Measurements from ENCODE around the gene ISLR2. TPM values are rescaled to one million over a fixed set of nuclear protein-coding genes. Genes with fewer than 3 reads are reported as not detected.

Gene ISLR2
- total RNA-seq, 1 experiment from 2014 or later, result 8.9 TPM

DNA sequence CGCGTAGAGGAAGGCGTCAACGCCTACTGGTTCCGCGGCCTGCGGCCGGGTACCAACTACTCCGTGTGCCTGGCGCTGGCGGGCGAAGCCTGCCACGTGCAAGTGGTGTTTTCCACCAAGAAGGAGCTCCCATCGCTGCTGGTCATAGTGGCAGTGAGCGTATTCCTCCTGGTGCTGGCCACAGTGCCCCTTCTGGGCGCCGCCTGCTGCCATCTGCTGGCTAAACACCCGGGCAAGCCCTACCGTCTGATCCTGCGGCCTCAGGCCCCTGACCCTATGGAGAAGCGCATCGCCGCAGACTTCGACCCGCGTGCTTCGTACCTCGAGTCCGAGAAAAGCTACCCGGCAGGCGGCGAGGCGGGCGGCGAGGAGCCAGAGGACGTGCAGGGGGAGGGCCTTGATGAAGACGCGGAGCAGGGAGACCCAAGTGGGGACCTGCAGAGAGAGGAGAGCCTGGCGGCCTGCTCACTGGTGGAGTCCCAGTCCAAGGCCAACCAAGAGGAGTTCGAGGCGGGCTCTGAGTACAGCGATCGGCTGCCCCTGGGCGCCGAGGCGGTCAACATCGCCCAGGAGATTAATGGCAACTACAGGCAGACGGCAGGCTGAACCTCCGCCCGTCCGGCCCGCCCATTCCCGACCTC is 4.1 kb downstream of the ISLR2 start (continued):
- TF ChIP-seq, protein P1, sequence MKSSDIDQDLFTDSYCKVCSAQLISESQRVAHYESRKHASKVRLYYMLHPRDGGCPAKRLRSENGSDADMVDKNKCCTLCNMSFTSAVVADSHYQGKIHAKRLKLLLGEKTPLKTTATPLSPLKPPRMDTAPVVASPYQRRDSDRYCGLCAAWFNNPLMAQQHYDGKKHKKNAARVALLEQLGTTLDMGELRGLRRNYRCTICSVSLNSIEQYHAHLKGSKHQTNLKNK (CRISPR knock-in tag; IDR thresholded peaks at IDR 0.05), result no peak
- no peak for TF ChIP-seq ESRRA (CRISPR knock-in tag; IDR thresholded peaks at IDR 0.05; ENCODE audit: borderline replicate concordance)
- no peak for TF ChIP-seq SP1 (CRISPR knock-in tag; conservative IDR thresholded peaks at IDR 0.05)
- TF ChIP-seq, protein P2, sequence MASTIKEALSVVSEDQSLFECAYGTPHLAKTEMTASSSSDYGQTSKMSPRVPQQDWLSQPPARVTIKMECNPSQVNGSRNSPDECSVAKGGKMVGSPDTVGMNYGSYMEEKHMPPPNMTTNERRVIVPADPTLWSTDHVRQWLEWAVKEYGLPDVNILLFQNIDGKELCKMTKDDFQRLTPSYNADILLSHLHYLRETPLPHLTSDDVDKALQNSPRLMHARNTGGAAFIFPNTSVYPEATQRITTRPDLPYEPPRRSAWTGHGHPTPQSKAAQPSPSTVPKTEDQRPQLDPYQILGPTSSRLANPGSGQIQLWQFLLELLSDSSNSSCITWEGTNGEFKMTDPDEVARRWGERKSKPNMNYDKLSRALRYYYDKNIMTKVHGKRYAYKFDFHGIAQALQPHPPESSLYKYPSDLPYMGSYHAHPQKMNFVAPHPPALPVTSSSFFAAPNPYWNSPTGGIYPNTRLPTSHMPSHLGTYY (CRISPR knock-in tag; IDR thresholded peaks at IDR 0.05), result no peak
- no peak for TF ChIP-seq TCF7 (CRISPR knock-in tag; IDR thresholded peaks at IDR 0.05; ENCODE audit: low read depth)
- peak; percentile 90; the same call in 1 of the 2 replicates for TF ChIP-seq ZNF138 (CRISPR knock-in tag; conservative IDR thresholded peaks at IDR 0.05)
- TF ChIP-seq IRF2 (CRISPR knock-in tag; IDR thresholded peaks at IDR 0.05; ENCODE audit: borderline replicate concordance, low read depth), result no peak
- TF ChIP-seq FOXK1 (CRISPR knock-in tag; IDR thresholded peaks at IDR 0.05), result peak; percentile 62; the same call in 1 of the 2 replicates
- TF ChIP-seq, protein P3, sequence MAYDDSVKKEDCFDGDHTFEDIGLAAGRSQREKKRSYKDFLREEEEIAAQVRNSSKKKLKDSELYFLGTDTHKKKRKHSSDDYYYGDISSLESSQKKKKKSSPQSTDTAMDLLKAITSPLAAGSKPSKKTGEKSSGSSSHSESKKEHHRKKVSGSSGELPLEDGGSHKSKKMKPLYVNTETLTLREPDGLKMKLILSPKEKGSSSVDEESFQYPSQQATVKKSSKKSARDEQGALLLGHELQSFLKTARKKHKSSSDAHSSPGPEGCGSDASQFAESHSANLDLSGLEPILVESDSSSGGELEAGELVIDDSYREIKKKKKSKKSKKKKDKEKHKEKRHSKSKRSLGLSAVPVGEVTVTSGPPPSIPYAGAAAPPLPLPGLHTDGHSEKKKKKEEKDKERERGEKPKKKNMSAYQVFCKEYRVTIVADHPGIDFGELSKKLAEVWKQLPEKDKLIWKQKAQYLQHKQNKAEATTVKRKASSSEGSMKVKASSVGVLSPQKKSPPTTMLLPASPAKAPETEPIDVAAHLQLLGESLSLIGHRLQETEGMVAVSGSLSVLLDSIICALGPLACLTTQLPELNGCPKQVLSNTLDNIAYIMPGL (CRISPR knock-in tag; IDR thresholded peaks at IDR 0.05), result peak; percentile 90
- TF ChIP-seq HMGA2 (CRISPR knock-in tag; IDR thresholded peaks at IDR 0.05), result no peak
- no peak; the same call in 1 of the 2 replicates for TF ChIP-seq SMAD3 (CRISPR knock-in tag; IDR thresholded peaks at IDR 0.05; ENCODE audit: borderline replicate concordance)
- no peak for TF ChIP-seq KAT7 (CRISPR knock-in tag; IDR thresholded peaks at IDR 0.05; ENCODE audit: borderline replicate concordance)
- no peak for TF ChIP-seq JAZF1 (CRISPR knock-in tag; IDR thresholded peaks at IDR 0.05)
- TF ChIP-seq, protein P4, sequence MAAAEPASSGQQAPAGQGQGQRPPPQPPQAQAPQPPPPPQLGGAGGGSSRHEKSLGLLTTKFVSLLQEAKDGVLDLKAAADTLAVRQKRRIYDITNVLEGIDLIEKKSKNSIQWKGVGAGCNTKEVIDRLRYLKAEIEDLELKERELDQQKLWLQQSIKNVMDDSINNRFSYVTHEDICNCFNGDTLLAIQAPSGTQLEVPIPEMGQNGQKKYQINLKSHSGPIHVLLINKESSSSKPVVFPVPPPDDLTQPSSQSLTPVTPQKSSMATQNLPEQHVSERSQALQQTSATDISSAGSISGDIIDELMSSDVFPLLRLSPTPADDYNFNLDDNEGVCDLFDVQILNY (CRISPR knock-in tag; IDR thresholded peaks at IDR 0.05), result peak; percentile 44; the same call in 1 of the 2 replicates
- TF ChIP-seq OVOL2 (CRISPR knock-in tag; IDR thresholded peaks at IDR 0.05; ENCODE audit: borderline replicate concordance), result no peak
- TF ChIP-seq, protein P5, sequence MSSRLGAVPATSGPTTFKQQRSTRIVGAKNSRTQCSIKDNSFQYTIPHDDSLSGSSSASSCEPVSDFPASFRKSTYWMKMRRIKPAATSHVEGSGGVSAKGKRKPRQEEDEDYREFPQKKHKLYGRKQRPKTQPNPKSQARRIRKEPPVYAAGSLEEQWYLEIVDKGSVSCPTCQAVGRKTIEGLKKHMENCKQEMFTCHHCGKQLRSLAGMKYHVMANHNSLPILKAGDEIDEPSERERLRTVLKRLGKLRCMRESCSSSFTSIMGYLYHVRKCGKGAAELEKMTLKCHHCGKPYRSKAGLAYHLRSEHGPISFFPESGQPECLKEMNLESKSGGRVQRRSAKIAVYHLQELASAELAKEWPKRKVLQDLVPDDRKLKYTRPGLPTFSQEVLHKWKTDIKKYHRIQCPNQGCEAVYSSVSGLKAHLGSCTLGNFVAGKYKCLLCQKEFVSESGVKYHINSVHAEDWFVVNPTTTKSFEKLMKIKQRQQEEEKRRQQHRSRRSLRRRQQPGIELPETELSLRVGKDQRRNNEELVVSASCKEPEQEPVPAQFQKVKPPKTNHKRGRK (CRISPR knock-in tag; IDR thresholded peaks at IDR 0.05; ENCODE audit: borderline replicate concordance), result no peak
- TF ChIP-seq, protein P6, sequence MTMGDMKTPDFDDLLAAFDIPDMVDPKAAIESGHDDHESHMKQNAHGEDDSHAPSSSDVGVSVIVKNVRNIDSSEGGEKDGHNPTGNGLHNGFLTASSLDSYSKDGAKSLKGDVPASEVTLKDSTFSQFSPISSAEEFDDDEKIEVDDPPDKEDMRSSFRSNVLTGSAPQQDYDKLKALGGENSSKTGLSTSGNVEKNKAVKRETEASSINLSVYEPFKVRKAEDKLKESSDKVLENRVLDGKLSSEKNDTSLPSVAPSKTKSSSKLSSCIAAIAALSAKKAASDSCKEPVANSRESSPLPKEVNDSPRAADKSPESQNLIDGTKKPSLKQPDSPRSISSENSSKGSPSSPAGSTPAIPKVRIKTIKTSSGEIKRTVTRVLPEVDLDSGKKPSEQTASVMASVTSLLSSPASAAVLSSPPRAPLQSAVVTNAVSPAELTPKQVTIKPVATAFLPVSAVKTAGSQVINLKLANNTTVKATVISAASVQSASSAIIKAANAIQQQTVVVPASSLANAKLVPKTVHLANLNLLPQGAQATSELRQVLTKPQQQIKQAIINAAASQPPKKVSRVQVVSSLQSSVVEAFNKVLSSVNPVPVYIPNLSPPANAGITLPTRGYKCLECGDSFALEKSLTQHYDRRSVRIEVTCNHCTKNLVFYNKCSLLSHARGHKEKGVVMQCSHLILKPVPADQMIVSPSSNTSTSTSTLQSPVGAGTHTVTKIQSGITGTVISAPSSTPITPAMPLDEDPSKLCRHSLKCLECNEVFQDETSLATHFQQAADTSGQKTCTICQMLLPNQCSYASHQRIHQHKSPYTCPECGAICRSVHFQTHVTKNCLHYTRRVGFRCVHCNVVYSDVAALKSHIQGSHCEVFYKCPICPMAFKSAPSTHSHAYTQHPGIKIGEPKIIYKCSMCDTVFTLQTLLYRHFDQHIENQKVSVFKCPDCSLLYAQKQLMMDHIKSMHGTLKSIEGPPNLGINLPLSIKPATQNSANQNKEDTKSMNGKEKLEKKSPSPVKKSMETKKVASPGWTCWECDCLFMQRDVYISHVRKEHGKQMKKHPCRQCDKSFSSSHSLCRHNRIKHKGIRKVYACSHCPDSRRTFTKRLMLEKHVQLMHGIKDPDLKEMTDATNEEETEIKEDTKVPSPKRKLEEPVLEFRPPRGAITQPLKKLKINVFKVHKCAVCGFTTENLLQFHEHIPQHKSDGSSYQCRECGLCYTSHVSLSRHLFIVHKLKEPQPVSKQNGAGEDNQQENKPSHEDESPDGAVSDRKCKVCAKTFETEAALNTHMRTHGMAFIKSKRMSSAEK (CRISPR knock-in tag; IDR thresholded peaks at IDR 0.05; ENCODE audit: borderline replicate concordance), result no peak
- TF ChIP-seq CREM (CRISPR knock-in tag; IDR thresholded peaks at IDR 0.05), result peak; percentile 74; the same call in 1 of the 2 replicates
- peak; percentile 42; the same call in 1 of the 2 replicates for TF ChIP-seq TEAD4 (CRISPR knock-in tag; IDR thresholded peaks at IDR 0.05)
- TF ChIP-seq, protein P7, sequence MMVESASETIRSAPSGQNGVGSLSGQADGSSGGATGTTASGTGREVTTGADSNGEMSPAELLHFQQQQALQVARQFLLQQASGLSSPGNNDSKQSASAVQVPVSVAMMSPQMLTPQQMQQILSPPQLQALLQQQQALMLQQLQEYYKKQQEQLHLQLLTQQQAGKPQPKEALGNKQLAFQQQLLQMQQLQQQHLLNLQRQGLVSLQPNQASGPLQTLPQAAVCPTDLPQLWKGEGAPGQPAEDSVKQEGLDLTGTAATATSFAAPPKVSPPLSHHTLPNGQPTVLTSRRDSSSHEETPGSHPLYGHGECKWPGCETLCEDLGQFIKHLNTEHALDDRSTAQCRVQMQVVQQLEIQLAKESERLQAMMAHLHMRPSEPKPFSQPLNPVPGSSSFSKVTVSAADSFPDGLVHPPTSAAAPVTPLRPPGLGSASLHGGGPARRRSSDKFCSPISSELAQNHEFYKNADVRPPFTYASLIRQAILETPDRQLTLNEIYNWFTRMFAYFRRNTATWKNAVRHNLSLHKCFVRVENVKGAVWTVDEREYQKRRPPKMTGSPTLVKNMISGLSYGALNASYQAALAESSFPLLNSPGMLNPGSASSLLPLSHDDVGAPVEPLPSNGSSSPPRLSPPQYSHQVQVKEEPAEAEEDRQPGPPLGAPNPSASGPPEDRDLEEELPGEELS (CRISPR knock-in tag; IDR thresholded peaks at IDR 0.05), result peak; percentile 94; the same call in 1 of the 2 replicates
- peak; percentile 61 for TF ChIP-seq NFE2L1 (CRISPR knock-in tag; IDR thresholded peaks at IDR 0.05)
- TF ChIP-seq SMAD4 (CRISPR knock-in tag; IDR thresholded peaks at IDR 0.05), result no peak; the same call in 1 of the 2 replicates
- 0 out of 2 replicates have a peak, but pooled peaks have one; percentile 41 for TF ChIP-seq NR3C1 (CRISPR knock-in tag; conservative IDR thresholded peaks at IDR 0.05; ENCODE audit: low read depth)
- peak; percentile 79 for TF ChIP-seq FOXP1 (CRISPR knock-in tag; IDR thresholded peaks at IDR 0.05; ENCODE audit: borderline replicate concordance)
- TF ChIP-seq CBFB (CRISPR knock-in tag; IDR thresholded peaks at IDR 0.05; ENCODE audit: low read depth), result no peak
- TF ChIP-seq ZNF263 (CRISPR knock-in tag; IDR thresholded peaks at IDR 0.05; ENCODE audit: low read depth), result no peak
- no peak for TF ChIP-seq EMX1 (CRISPR knock-in tag; IDR thresholded peaks at IDR 0.05)

Data from WTC11 (cell line).